ENCODE data around the gene SRPK2.

GRCh38 chr7:105429746-105430612 lies 41.3 kb upstream of the SRPK2 start:
- TF ChIP-seq CTCF (conservative IDR thresholded peaks at IDR 0.05; ENCODE audit: low read depth, low read length) (peak; percentile 65), EZH2 (IDR thresholded peaks at IDR 0.05; ENCODE audit: low read length, unreplicated experiment) (no peak)

Data from PC-3 (cell line).